GM13976 (cell line): ENCODE measurements around the gene TMEM178A.

Source experiments
- DNase-seq: peaks from one replicate; pipeline ENCODE4 v3.0.0; 2012; ENCODE audit warnings: low spot score
- in situ Hi-C: fragments of 300-500 bp; cut with MboI; formaldehyde crosslinking; loops from one replicate; pipeline ENCODE4 v1.12.0; 2022; ENCODE audit warnings: low sequenced_read_pairs, mixed read lengths, inconsistent platforms; ENCODE audit not compliant: unreplicated experiment
- TF ChIP-seq, protein P1 (sequence below): IDR thresholded peaks from 2 replicates; pipeline ENCODE4 v1.5.1; 2012; ENCODE audit warnings: borderline replicate concordance, mild to moderate bottlenecking; ENCODE audit not compliant: insufficient read depth; ENCODE audit errors: extremely low read depth, missing control alignments, control extremely low read depth

TMEM178A gene

DNA sequence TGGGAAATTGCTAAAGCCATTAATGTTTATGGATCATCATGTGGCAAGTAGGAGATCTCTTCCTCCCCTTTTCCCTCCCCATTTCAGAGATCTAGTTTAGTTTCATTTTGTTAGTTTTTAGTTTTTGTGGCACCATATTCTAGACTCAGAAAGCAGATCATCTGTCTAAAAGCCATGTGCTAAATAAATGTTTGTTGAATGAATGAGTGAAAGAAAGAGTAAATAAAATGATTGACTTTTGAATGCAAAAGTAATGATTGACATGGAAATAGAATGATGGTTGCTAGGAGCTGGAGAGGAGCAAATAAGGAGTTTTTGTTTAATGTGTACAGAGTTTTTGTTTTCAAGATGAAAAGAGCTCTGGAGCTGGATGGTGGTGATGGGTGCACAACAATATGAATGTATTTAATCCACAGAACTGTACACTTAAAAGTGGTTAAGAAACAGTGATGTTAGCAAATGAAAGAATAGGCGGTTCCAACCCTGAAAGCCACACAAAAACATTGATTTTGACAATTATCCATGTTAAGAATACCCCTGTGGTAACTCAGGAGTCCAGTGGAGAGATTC lies 23.6 kb downstream of the TMEM178A start:
- in situ Hi-C loops, result no loop called here
- DNase-seq, result no peak
- TF ChIP-seq, protein P1, sequence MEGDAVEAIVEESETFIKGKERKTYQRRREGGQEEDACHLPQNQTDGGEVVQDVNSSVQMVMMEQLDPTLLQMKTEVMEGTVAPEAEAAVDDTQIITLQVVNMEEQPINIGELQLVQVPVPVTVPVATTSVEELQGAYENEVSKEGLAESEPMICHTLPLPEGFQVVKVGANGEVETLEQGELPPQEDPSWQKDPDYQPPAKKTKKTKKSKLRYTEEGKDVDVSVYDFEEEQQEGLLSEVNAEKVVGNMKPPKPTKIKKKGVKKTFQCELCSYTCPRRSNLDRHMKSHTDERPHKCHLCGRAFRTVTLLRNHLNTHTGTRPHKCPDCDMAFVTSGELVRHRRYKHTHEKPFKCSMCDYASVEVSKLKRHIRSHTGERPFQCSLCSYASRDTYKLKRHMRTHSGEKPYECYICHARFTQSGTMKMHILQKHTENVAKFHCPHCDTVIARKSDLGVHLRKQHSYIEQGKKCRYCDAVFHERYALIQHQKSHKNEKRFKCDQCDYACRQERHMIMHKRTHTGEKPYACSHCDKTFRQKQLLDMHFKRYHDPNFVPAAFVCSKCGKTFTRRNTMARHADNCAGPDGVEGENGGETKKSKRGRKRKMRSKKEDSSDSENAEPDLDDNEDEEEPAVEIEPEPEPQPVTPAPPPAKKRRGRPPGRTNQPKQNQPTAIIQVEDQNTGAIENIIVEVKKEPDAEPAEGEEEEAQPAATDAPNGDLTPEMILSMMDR, result no peak

DNA sequence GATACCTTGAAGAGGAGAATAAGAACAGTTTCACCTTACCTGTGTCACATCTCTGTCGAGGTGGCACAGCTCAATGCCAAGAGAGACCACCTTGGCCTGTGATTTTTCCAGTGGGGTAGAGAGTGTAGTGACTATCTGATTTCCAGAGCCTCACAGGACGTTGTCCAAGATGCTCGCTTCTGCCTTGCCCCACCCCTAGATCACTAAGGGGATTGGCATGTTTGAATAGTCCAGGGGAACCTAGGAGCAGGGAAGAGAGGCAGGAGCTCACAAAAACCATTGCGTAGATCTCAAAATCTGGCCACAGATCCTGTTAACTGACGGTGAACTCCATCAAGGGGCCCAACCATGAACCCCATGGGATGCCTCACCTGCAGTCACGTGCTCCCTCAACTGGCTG lies 24.2 kb downstream of the TMEM178A start:
- no peak for DNase-seq
- in situ Hi-C loops, result no loop called here
- TF ChIP-seq, protein P1, result no peak

DNA sequence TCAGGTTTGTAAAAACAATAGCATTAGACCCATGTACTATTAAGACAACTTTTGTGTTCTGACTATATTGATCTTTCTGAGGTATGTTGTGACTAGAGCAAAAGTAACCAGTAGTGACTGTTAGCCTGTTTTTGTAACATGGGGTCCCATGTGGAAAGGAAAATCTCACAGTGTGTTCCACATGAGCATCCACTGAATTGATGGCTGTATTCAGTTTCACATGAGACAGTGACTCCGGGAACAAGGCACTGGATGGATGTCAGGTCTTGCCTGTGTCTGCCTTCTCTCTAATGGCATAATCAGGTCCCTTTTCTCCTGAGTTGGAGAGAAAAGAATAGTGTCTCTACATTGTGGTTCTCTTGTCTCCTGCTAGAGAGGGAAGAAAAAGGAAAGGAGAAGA lies 27.5 kb downstream of the TMEM178A start:
- no peak for DNase-seq
- TF ChIP-seq, protein P1, result no peak
- in situ Hi-C loops, result no loop called here

DNA sequence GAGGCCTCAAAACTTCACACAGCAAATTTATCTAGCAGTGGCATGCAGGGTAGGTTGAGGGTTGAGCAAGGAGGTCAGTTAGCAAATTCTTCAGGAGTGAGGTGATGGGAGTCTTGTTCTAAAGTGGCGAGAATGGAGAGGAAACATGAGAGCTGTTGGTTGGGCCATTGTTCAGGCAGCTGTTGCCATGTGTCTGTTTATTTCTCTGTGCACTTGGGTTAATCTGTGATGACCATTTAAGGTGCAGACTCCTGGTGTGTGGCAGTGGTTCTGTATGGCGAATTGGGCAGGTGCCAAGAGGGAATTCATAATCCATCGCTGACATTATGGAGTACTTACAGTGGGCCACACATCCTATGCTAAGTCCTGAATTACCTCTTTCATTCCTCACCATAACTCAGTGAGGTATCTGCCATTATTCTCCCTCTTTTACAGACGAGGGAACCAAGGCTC lies 30.4 kb downstream of the TMEM178A start:
- TF ChIP-seq, protein P1, result no peak
- DNase-seq, result no peak
- in situ Hi-C loops, result no loop called here

DNA sequence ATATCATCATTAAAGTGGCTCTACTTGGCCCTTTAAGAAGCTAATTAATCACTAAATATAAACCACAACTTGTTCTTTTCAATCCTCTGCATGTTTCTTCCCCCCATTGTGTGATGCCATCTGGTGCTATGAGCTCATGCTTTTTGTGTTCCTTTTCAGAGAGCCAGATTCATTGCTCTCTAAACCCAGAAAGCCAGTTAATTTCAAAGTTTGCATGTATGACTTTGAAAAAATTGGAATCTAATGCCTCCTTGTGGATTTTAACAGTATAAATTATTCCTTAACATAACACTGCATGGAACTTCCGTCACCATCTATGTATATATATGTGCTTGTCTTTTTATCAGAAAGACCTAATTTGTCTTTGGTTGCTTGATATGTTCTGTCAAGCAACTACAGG lies 31.1 kb downstream of the TMEM178A start:
- TF ChIP-seq, protein P1, result no peak
- in situ Hi-C loops, result no loop called here
- DNase-seq, result no peak

DNA sequence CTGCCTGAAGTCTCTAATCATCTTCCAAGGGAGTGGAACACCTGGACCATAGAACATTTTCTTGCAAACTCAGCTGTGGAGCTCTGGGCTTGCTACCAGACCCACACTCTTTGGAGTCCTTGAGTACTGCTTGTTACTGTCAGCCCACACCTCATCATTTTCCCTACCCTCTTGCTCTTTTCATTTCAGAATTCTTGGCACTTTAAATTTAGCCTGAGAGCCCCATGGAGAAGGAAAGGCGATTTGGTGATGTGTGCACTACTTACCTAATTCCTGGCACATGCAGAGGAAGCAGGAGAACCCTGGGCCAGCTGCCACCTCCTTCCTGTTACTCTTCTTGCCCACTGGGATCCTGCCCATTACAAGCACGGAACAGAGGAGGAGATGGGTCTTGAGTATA lies 31.7 kb downstream of the TMEM178A start:
- TF ChIP-seq, protein P1, result no peak
- no peak for DNase-seq
- in situ Hi-C loops, result no loop called here
